Psoas muscle (tissue), 8 donors: ENCODE data around the gene THADA. TPM values are rescaled to one million over a fixed set of nuclear protein-coding genes. Genes with fewer than 3 reads are reported as not detected.

Source experiments
- ATAC-seq, 4 donors: fragments of 200-7000 bp; cut with Tn5 transposase; one replicate each; pipeline ENCODE4 v1.9.1; 2020; ENCODE audit warnings: moderate library complexity in 3 of 4, mild to moderate bottlenecking in 2 of 4
- DNase-seq, 2 donors: peaks; one replicate each; pipeline ENCODE4 v3.0.0-alpha.2; 2020
- H3K27ac ChIP-seq: fragments of 200-600 bp; one replicate; pipeline ENCODE4 v1.8.0; 2022
- H3K27me3 ChIP-seq, 3 donors: fragments of 200-600 bp in 1 of 3; one replicate each; pipeline versions ENCODE4 v1.6.1 to v1.8.0; 2013 to 2022; ENCODE audit warnings: low read length in 2 of 3, mild to moderate bottlenecking in 2 of 3, moderate library complexity in 1 of 3; ENCODE audit not compliant: insufficient read depth in 3 of 3
- H3K36me3 ChIP-seq, 2 donors: fragments of 200-600 bp in 1 of 2; one replicate each; pipeline versions ENCODE4 v1.6.1 to v1.8.0; 2013 to 2022; ENCODE audit warnings: low read depth in 1 of 2, mild to moderate bottlenecking in 1 of 2, moderate library complexity in 1 of 2; ENCODE audit not compliant: insufficient read depth in 1 of 2
- H3K4me1 ChIP-seq: fragments of 200-600 bp; one replicate; pipeline ENCODE4 v1.8.0; 2022
- H3K4me3 ChIP-seq: fragments of 200-600 bp; one replicate; pipeline ENCODE4 v1.8.0; 2022; ENCODE audit warnings: mild to moderate bottlenecking
- H3K9me3 ChIP-seq: fragments of 200-600 bp; one replicate; pipeline ENCODE4 v1.8.0; 2022
- WGBS, 3 donors: extraction: QIAGEN DNeasy Blood & Tissue Kit; methylation state at CpG; one replicate each; pipeline versions ENCODE4 v1.1.6 to v1.1.7; 2013; 5-methylcytosine and 5-hydroxymethylcytosine counted together
- intact Hi-C, 2 donors: fragments of 100-400 bp; cut with DNase I; formaldehyde crosslinking; loops; one replicate each; pipeline versions ENCODE4 v1.11.0 to v1.14.2; 2022
- polyA plus RNA-seq, 3 donors: library from polyadenylated mRNA; stranded (reverse); fragments of 200-250 nt; gene quantifications; one replicate each; pipeline ENCODE4 v1.2.3, GENCODE V29; 2013
- total RNA-seq, 4 donors: library from RNA; stranded (reverse); fragmentation: NEBNext Ultra II Directional in 2 of 4; extraction: Animal tissue kit (Norgen Biotek cat#: 25700) in 2 of 4; gene quantifications; one replicate each; pipeline versions ENCODE4 v1.2.1 to v1.2.4, GENCODE V29; 2021 to 2023
- TF ChIP-seq, protein P1 (sequence below): fragments of 200-600 bp; IDR thresholded peaks from one replicate; pipeline ENCODE4 v1.8.0; 2022; ENCODE audit warnings: antibody characterized with exemption
- donor health status: healthy with polysubstance abuse.
- donor health status: DM: no; HTN: no; CAD: no; lungs with moderate emphysema.
- donor health status: Bipolar disorder and iron deficiency.
- donor health status: healthy.
- donor health status: DM: yes; HTN: yes; CAD: no.
- donor health status: DM: no; HTN: no; CAD: no.
- donor health status: DM: no; HTN: no; CAD: no.
- donor health status: DM: yes; HTN: yes; CAD: no.

Gene THADA
- total and polyA plus RNA-seq, 7 donors = 8.1 to 17.4 (median 11.6) TPM

DNA sequence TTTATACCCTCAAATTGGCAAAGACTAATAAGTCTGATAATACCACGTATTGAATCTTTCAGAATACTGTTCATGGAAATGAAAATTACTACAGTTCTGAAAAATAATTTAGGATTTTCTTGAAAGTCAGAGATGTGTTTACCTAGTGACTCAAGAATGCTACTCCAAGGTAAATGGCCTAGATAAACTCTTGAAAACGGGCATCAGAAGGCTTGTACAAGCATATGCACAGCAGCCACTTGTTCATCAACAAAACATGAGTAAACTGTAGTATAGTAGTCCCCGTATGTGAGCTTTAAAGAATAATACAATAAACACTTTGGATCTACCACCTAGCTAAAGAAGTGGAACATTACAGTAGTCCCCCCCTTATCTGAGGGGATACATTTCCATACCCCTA, 157.5 kb downstream of the THADA start:
- H3K4me1 ChIP-seq = no peaks in the 10 kb centered on the region
- H3K9me3 ChIP-seq = no peaks in the 10 kb centered on the region
- WGBS, 3 donors = 88 to 93% (median 92%) methylated on average over 3 of the region's 3 CpGs
- no peaks in the 10 kb centered on the region for H3K36me3 ChIP-seq
- H3K27me3 ChIP-seq = no peaks in the 10 kb centered on the region
- no peak overlapping the region for H3K4me3 ChIP-seq
- DNase-seq (no peak), ATAC-seq (no peak)
- TF ChIP-seq, protein P1, sequence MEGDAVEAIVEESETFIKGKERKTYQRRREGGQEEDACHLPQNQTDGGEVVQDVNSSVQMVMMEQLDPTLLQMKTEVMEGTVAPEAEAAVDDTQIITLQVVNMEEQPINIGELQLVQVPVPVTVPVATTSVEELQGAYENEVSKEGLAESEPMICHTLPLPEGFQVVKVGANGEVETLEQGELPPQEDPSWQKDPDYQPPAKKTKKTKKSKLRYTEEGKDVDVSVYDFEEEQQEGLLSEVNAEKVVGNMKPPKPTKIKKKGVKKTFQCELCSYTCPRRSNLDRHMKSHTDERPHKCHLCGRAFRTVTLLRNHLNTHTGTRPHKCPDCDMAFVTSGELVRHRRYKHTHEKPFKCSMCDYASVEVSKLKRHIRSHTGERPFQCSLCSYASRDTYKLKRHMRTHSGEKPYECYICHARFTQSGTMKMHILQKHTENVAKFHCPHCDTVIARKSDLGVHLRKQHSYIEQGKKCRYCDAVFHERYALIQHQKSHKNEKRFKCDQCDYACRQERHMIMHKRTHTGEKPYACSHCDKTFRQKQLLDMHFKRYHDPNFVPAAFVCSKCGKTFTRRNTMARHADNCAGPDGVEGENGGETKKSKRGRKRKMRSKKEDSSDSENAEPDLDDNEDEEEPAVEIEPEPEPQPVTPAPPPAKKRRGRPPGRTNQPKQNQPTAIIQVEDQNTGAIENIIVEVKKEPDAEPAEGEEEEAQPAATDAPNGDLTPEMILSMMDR = no peak
- intact Hi-C loops = no loop called here
- H3K27ac ChIP-seq = no peak overlapping the region

DNA sequence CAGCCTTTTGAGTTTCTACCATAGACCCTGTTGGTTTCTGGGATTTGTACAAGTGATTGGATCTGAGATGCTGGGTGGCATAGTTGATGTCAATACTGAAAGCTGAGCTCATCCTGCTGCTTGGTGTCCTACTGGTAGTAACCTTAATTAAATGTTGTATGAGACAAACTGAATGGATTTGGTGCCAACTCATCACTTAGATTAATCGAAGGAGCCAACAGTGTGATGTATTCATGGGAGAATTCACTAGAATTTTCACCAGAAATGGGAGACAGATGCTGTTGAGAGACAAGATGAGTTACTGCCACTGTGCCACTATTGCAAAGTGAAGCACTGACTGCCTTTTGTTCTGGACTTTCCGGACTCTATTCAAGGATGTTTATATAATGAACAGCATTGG, 158.5 kb downstream of the THADA start:
- no peak for DNase-seq
- TF ChIP-seq, protein P1 = no peak
- no peak for ATAC-seq
- Histone ChIP-seq H3K36me3 (no peaks in the 10 kb centered on the region), H3K27me3 (no peaks in the 10 kb centered on the region), H3K9me3 (no peaks in the 10 kb centered on the region), H3K4me3 (no peak overlapping the region), H3K27ac (no peak overlapping the region), H3K4me1 (no peaks in the 10 kb centered on the region)
- WGBS, 3 donors = 88 to 93% (median 92%) methylated on average over 2 of the region's 2 CpGs
- intact Hi-C loops = no loop called here

DNA sequence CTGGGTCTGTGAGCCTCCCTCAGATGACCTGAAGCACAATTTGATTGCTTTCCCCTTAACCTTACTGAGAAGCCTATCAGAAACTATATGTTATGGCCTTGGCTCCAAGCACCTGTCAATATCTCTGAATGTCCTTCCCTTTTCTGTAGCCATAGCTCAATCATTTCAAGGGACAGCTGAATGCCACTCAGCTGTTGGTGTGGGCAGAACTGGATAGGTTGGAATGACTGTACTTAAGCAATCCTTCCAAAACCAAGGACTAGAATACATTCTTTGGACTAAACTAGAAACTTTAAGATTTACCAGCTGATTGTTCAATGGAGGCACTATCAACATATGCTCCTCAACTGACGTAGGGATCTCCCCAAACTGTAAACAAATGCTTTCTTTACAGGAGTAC, 159.4 kb downstream of the THADA start:
- H3K36me3 ChIP-seq = no peaks in the 10 kb centered on the region
- no peak overlapping the region for H3K4me3 ChIP-seq
- H3K4me1 ChIP-seq = no peaks in the 10 kb centered on the region
- DNase-seq = no peak
- 96 to 100% (median 100%) methylated on average over 1 of the region's 1 CpG for WGBS, 3 donors
- no peak for ATAC-seq
- TF ChIP-seq, protein P1 = no peak
- H3K27ac ChIP-seq = no peak overlapping the region
- H3K27me3 ChIP-seq = no peaks in the 10 kb centered on the region
- intact Hi-C loops = no loop called here
- H3K9me3 ChIP-seq = no peaks in the 10 kb centered on the region

DNA sequence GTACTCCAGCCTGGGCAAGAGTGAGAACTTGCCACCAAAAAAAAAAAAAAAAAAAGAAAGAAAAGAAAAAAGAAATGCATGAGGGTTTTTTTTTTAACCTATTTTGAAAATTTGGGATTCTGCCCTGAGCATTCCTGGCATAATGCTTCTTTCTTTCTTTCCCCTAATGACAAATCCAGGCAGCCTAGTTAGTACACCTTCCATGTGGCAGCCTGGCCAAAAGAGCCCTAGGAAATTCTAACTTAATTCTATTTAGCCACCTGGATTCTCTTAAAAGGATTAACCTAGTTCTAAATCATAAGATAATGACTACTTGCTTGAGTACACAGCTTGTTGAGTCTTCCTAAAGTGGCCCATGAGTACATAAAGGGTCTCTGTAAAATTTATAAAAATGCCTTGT, 160.1 kb downstream of the THADA start:
- H3K27me3 ChIP-seq = no peaks in the 10 kb centered on the region
- TF ChIP-seq, protein P1 = no peak
- intact Hi-C loops = no loop called here
- ATAC-seq (no peak), DNase-seq (no peak)
- H3K4me3 ChIP-seq = no peak overlapping the region
- H3K36me3 ChIP-seq = no peaks in the 10 kb centered on the region
- no peaks in the 10 kb centered on the region for H3K9me3 ChIP-seq
- H3K4me1 ChIP-seq = no peaks in the 10 kb centered on the region
- H3K27ac ChIP-seq = no peak overlapping the region

DNA sequence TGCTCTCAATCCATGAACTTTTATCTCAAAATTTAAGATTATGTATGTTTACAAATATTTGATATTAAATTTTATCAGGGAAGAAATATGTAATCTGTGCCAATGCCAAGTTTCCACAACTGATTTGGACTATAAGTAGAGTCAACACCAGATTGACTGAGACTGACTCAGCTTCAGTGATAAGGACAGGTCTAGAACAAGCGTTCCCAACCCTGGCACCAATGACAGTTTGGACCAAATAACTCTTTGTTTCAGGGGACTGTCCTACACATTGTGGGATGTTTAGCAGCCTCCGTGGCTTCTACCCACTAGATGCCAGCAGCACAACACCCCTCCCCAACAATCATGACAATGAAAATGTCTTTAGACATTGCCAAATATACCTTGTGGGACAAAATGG, 165.3 kb downstream of the THADA start:
- 77 to 84% (median 82%) methylated on average over 2 of the region's 2 CpGs for WGBS, 3 donors
- DNase-seq (no peak), ATAC-seq (no peak)
- no peak overlapping the region for H3K27ac ChIP-seq
- H3K9me3 ChIP-seq = no peaks in the 10 kb centered on the region
- no peak overlapping the region for H3K4me3 ChIP-seq
- H3K4me1 ChIP-seq = peaks cover 15% of the 10 kb centered on the region
- intact Hi-C loops = no loop called here
- H3K27me3 ChIP-seq = no peaks in the 10 kb centered on the region
- no peaks in the 10 kb centered on the region for H3K36me3 ChIP-seq
- TF ChIP-seq, protein P1 = no peak
